ENCODE data around the gene ACTR5. TPM values are rescaled to one million over a fixed set of nuclear protein-coding genes. Genes with fewer than 3 reads are reported as not detected.
A peak's percentile ranks its signal among the peaks of the same experiment; 100 is the strongest.

Gene ACTR5
- total RNA-seq, 1 experiment from 2014 or later = 14.1 TPM

- WGBS (ENCODE audit: extremely low coverage, insufficient read length, low lambda C conversion rate) = no CpG with 5 or more reads among the region's 41 CpGs
- peaks cover 50 to 60% of the 10 kb centered on the region in 2 experiments for H3K4me1 Mint-ChIP-seq
- Histone ChIP-seq H2BK15ac (ENCODE audit: low read depth, low read length) (no peak overlapping the region), H4K91ac (ENCODE audit: insufficient read length, low read depth, low read length) (no peak overlapping the region), H3K27me3 (ENCODE audit: insufficient read depth, low read length) (peaks cover 62% of the 10 kb centered on the region), H3K27ac (ENCODE audit: insufficient read length, low read depth, low read length) (no peak overlapping the region), H3K14ac (ENCODE audit: insufficient read depth, low read length) (no peak overlapping the region), H2BK120ac (ENCODE audit: low read depth, low read length, poor library complexity, severe bottlenecking) (no peak overlapping the region), H3K4me2 (ENCODE audit: insufficient read depth, insufficient read length, low read length) (peak overlapping the region; percentile 67), H2AFZ (ENCODE audit: low read length) (no peak overlapping the region), H3K9ac (ENCODE audit: extremely low read depth, insufficient read length, low read length) (no peak overlapping the region), H3K23me2 (ENCODE audit: insufficient read length, low read depth, low read length, poor library complexity, severe bottlenecking) (peaks cover 30% of the 10 kb centered on the region), H3K79me1 (ENCODE audit: insufficient read depth, low read depth, low read length, poor library complexity, severe bottlenecking) (no peaks in the 10 kb centered on the region), H3T11ph (ENCODE audit: low read length) (no peak overlapping the region), H2AK5ac (ENCODE audit: insufficient read length, low read length) (no peak overlapping the region), H3K4me1 (ENCODE audit: insufficient read depth, low read length) (peaks cover 10% of the 10 kb centered on the region; the same call in 1 of the 2 replicates), H3K79me2 (ENCODE audit: insufficient read depth, low read length) (0 out of 2 replicates have a peak, but pooled peaks cover 3% of the 10 kb centered on the region), H3K9me3 (ENCODE audit: control insufficient read depth, low read depth, low read length) (no peaks in the 10 kb centered on the region), H3K23ac (ENCODE audit: insufficient read length, low read depth, low read length) (no peak overlapping the region), H4K8ac (replicated peaks; ENCODE audit: insufficient read length, low read depth, low read length) (no peak overlapping the region), H3K56ac (ENCODE audit: insufficient read length, low read depth, low read length) (no peak overlapping the region), H4K5ac (ENCODE audit: insufficient read length, low read depth, low read length) (no peak overlapping the region), H2BK12ac (ENCODE audit: insufficient read length, low read depth, low read length) (no peak overlapping the region), H4K20me1 (ENCODE audit: control insufficient read depth, insufficient read depth, insufficient read length) (no peaks in the 10 kb centered on the region), H3K4ac (ENCODE audit: low read depth, low read length) (no peak overlapping the region), H3K18ac (ENCODE audit: insufficient read length, low read depth, low read length) (no peak overlapping the region), H2BK5ac (ENCODE audit: insufficient read length, low read length) (no peak overlapping the region), H2BK20ac (ENCODE audit: low read depth, low read length, poor library complexity, severe bottlenecking) (no peak overlapping the region)
- peaks cover 99% of the 10 kb centered on the region for H3K27me3 Mint-ChIP-seq (ENCODE audit: low read depth)
- peak overlapping the region; percentile 40 to 78 for H3K4me3 Mint-ChIP-seq
- peak; percentile 87 for DNase-seq
- peaks cover 4 to 7% of the 10 kb centered on the region in 2 experiments; a peak in 4 of 5 replicates for H3K9me3 Mint-ChIP-seq
- TF ChIP-seq CTCF (conservative IDR thresholded peaks at IDR 0.05) = no peak
- H3K36me3 Mint-ChIP-seq (ENCODE audit: insufficient read depth in 1 of 3, low read depth in 3 of 3) = peaks cover 0 to 2% (median 0%) of the 10 kb centered on the region in 3 experiments; a peak in 1 of 7 replicates
- peak overlapping the region in 2 of 3 experiments; percentile 41 to 89; a peak in 2 of 7 replicates for H3K27ac Mint-ChIP-seq
Measured at GRCh38 chr20:38728911-38729642, 19.2 kb upstream of the ACTR5 start.

Data from H9 (cell line).